Stomach (tissue), 4 donors: ENCODE data around the gene BCL2L1.

Experiments
- EP300 ChIP-seq: sonication (generic); formaldehyde crosslinking; IDR thresholded peaks from one replicate; pipeline ENCODE4 v1.6.1; 2017; ENCODE audit warnings: antibody characterized with exemption
- POLR2A ChIP-seq, 4 donors: fragments of 450-650 bp; IDR thresholded peaks; one replicate each; pipeline ENCODE4 v1.6.1; 2016; ENCODE audit warnings: antibody characterized with exemption in 4 of 4, control low read depth in 2 of 4, mild to moderate bottlenecking in 1 of 4, moderate library complexity in 1 of 4
- POLR2AphosphoS5 ChIP-seq, 3 donors: sonication (generic); formaldehyde crosslinking; IDR thresholded peaks; one replicate each; pipeline ENCODE4 v1.6.1; 2016; ENCODE audit warnings: antibody characterized with exemption in 3 of 3
- TF ChIP-seq, protein P1 (sequence below), 7 experiments: fragments of 450-650 bp in 4 of 7; fragments of 200-600 bp in 3 of 7; sonication (generic) in 3 of 7; IDR thresholded peaks; one replicate each; pipeline ENCODE4 v1.5.1; 2016 to 2019; ENCODE audit warnings: antibody characterized with exemption in 7 of 7, control low read depth in 2 of 7, mild to moderate bottlenecking in 1 of 7

- TF ChIP-seq POLR2A (IDR thresholded peaks at IDR 0.05) (no peak), EP300 (no peak), POLR2AphosphoS5 (IDR thresholded peaks at IDR 0.05) (no peak)
- TF ChIP-seq, protein P1, sequence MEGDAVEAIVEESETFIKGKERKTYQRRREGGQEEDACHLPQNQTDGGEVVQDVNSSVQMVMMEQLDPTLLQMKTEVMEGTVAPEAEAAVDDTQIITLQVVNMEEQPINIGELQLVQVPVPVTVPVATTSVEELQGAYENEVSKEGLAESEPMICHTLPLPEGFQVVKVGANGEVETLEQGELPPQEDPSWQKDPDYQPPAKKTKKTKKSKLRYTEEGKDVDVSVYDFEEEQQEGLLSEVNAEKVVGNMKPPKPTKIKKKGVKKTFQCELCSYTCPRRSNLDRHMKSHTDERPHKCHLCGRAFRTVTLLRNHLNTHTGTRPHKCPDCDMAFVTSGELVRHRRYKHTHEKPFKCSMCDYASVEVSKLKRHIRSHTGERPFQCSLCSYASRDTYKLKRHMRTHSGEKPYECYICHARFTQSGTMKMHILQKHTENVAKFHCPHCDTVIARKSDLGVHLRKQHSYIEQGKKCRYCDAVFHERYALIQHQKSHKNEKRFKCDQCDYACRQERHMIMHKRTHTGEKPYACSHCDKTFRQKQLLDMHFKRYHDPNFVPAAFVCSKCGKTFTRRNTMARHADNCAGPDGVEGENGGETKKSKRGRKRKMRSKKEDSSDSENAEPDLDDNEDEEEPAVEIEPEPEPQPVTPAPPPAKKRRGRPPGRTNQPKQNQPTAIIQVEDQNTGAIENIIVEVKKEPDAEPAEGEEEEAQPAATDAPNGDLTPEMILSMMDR (IDR thresholded peaks at IDR 0.05) = no peak
Observed at GRCh38 chr20:31665753-31666152, 56.9 kb downstream of the BCL2L1 start.
